ENCODE results near the gene GSE1.
A peak's percentile ranks its signal among the peaks of the same experiment; 100 is the strongest.

GSE1 gene

GRCh38 chr16:85646976-85647375 lies 33.9 kb downstream of the GSE1 start:
- H3K4me1 ChIP-seq (ENCODE audit: control insufficient read depth in 1 of 2, insufficient read depth in 2 of 2, low read length in 2 of 2): peaks cover 13 to 29% of the 10 kb centered on the region in 2 donors
- H3K4me3 ChIP-seq (ENCODE audit: low read depth in 1 of 2, low read length in 2 of 2): no peak overlapping the region
- H3K9me3 ChIP-seq (ENCODE audit: control insufficient read depth in 1 of 2, low read length in 2 of 2): no peaks in the 10 kb centered on the region
- H3K27ac ChIP-seq (ENCODE audit: low read depth, low read length): no peak overlapping the region
- H3K9ac ChIP-seq (ENCODE audit: low read depth in 1 of 2, low read length in 2 of 2): no peak overlapping the region
- peaks cover 3 to 23% of the 10 kb centered on the region in 2 donors for H3K36me3 ChIP-seq (ENCODE audit: control insufficient read depth in 1 of 2, insufficient read depth in 2 of 2, low read length in 2 of 2)
- no peaks in the 10 kb centered on the region for H3K27me3 ChIP-seq (ENCODE audit: control insufficient read depth in 1 of 2, insufficient read depth in 2 of 2, low read length in 2 of 2)

- H3K4me1 ChIP-seq (ENCODE audit: control insufficient read depth in 1 of 2, insufficient read depth in 2 of 2, low read length in 2 of 2): peaks cover 13 to 24% of the 10 kb centered on the region in 2 donors
- no peak overlapping the region for H3K27ac ChIP-seq (ENCODE audit: low read depth, low read length)
- H3K9ac ChIP-seq (ENCODE audit: low read depth in 1 of 2, low read length in 2 of 2): no peak overlapping the region
- peaks cover 3 to 23% of the 10 kb centered on the region in 2 donors for H3K36me3 ChIP-seq (ENCODE audit: control insufficient read depth in 1 of 2, insufficient read depth in 2 of 2, low read length in 2 of 2)
- H3K27me3 ChIP-seq (ENCODE audit: control insufficient read depth in 1 of 2, insufficient read depth in 2 of 2, low read length in 2 of 2): no peaks in the 10 kb centered on the region
- no peak overlapping the region for H3K4me3 ChIP-seq (ENCODE audit: low read depth in 1 of 2, low read length in 2 of 2)
- no peaks in the 10 kb centered on the region for H3K9me3 ChIP-seq (ENCODE audit: control insufficient read depth in 1 of 2, low read length in 2 of 2)
Measured at GRCh38 chr16:85648070-85648714, 35.1 kb downstream of the GSE1 start.

GRCh38 chr16:85648805-85649204 lies 35.7 kb downstream of the GSE1 start:
- no peak overlapping the region for H3K4me3 ChIP-seq (ENCODE audit: low read depth in 1 of 2, low read length in 2 of 2)
- H3K4me1 ChIP-seq (ENCODE audit: control insufficient read depth in 1 of 2, insufficient read depth in 2 of 2, low read length in 2 of 2): peaks cover 10 to 25% of the 10 kb centered on the region in 2 donors
- H3K36me3 ChIP-seq (ENCODE audit: control insufficient read depth in 1 of 2, insufficient read depth in 2 of 2, low read length in 2 of 2): peaks cover 3 to 28% of the 10 kb centered on the region in 2 donors
- no peaks in the 10 kb centered on the region for H3K27me3 ChIP-seq (ENCODE audit: control insufficient read depth in 1 of 2, insufficient read depth in 2 of 2, low read length in 2 of 2)
- no peak overlapping the region for H3K9ac ChIP-seq (ENCODE audit: low read depth in 1 of 2, low read length in 2 of 2)
- H3K9me3 ChIP-seq (ENCODE audit: control insufficient read depth in 1 of 2, low read length in 2 of 2): no peaks in the 10 kb centered on the region
- no peak overlapping the region for H3K27ac ChIP-seq (ENCODE audit: low read depth, low read length)

GRCh38 chr16:85649411-85650134 lies 36.5 kb downstream of the GSE1 start:
- Histone ChIP-seq H3K4me1 (ENCODE audit: control insufficient read depth in 1 of 2, insufficient read depth in 2 of 2, low read length in 2 of 2) (peaks cover 7 to 20% of the 10 kb centered on the region in 2 donors), H3K27me3 (ENCODE audit: control insufficient read depth in 1 of 2, insufficient read depth in 2 of 2, low read length in 2 of 2) (no peaks in the 10 kb centered on the region), H3K9ac (ENCODE audit: low read depth in 1 of 2, low read length in 2 of 2) (no peak overlapping the region), H3K27ac (ENCODE audit: low read depth, low read length) (no peak overlapping the region), H3K4me3 (ENCODE audit: low read depth in 1 of 2, low read length in 2 of 2) (no peak overlapping the region), H3K9me3 (ENCODE audit: control insufficient read depth in 1 of 2, low read length in 2 of 2) (no peaks in the 10 kb centered on the region), H3K36me3 (ENCODE audit: control insufficient read depth in 1 of 2, insufficient read depth in 2 of 2, low read length in 2 of 2) (peaks cover 3 to 36% of the 10 kb centered on the region in 2 donors)

- H3K36me3 ChIP-seq (ENCODE audit: control insufficient read depth in 1 of 2, insufficient read depth in 2 of 2, low read length in 2 of 2): peaks cover 8 to 42% of the 10 kb centered on the region in 2 donors
- H3K27me3 ChIP-seq (ENCODE audit: control insufficient read depth in 1 of 2, insufficient read depth in 2 of 2, low read length in 2 of 2): no peaks in the 10 kb centered on the region
- no peak overlapping the region for H3K27ac ChIP-seq (ENCODE audit: low read depth, low read length)
- no peak overlapping the region for H3K4me3 ChIP-seq (ENCODE audit: low read depth in 1 of 2, low read length in 2 of 2)
- no peak overlapping the region for H3K9ac ChIP-seq (ENCODE audit: low read depth in 1 of 2, low read length in 2 of 2)
- no peaks in the 10 kb centered on the region for H3K9me3 ChIP-seq (ENCODE audit: control insufficient read depth in 1 of 2, low read length in 2 of 2)
- H3K4me1 ChIP-seq (ENCODE audit: control insufficient read depth in 1 of 2, insufficient read depth in 2 of 2, low read length in 2 of 2): peaks cover under 1 to 13% of the 10 kb centered on the region in 2 donors
Measured at GRCh38 chr16:85650135-85650843, 37.2 kb downstream of the GSE1 start.

GRCh38 chr16:85650844-85651628 lies 37.9 kb downstream of the GSE1 start:
- no peak overlapping the region for H3K27ac ChIP-seq (ENCODE audit: low read depth, low read length)
- H3K9me3 ChIP-seq (ENCODE audit: control insufficient read depth in 1 of 2, low read length in 2 of 2): no peaks in the 10 kb centered on the region
- H3K9ac ChIP-seq (ENCODE audit: low read depth in 1 of 2, low read length in 2 of 2): no peak overlapping the region
- no peak overlapping the region for H3K4me3 ChIP-seq (ENCODE audit: low read depth in 1 of 2, low read length in 2 of 2)
- peaks cover 16 to 42% of the 10 kb centered on the region in 2 donors for H3K36me3 ChIP-seq (ENCODE audit: control insufficient read depth in 1 of 2, insufficient read depth in 2 of 2, low read length in 2 of 2)
- peaks cover 0 to 5% of the 10 kb centered on the region in 2 donors for H3K4me1 ChIP-seq (ENCODE audit: control insufficient read depth in 1 of 2, insufficient read depth in 2 of 2, low read length in 2 of 2)
- no peaks in the 10 kb centered on the region for H3K27me3 ChIP-seq (ENCODE audit: control insufficient read depth in 1 of 2, insufficient read depth in 2 of 2, low read length in 2 of 2)

GRCh38 chr16:85651629-85652430 lies 38.7 kb downstream of the GSE1 start:
- no peaks in the 10 kb centered on the region for H3K27me3 ChIP-seq (ENCODE audit: control insufficient read depth in 1 of 2, insufficient read depth in 2 of 2, low read length in 2 of 2)
- H3K9me3 ChIP-seq (ENCODE audit: control insufficient read depth in 1 of 2, low read length in 2 of 2): no peaks in the 10 kb centered on the region
- H3K36me3 ChIP-seq (ENCODE audit: control insufficient read depth in 1 of 2, insufficient read depth in 2 of 2, low read length in 2 of 2): peaks cover 22 to 44% of the 10 kb centered on the region in 2 donors
- peaks cover 0 to 5% of the 10 kb centered on the region in 2 donors for H3K4me1 ChIP-seq (ENCODE audit: control insufficient read depth in 1 of 2, insufficient read depth in 2 of 2, low read length in 2 of 2)
- no peak overlapping the region for H3K27ac ChIP-seq (ENCODE audit: low read depth, low read length)
- H3K4me3 ChIP-seq (ENCODE audit: low read depth in 1 of 2, low read length in 2 of 2): no peak overlapping the region
- H3K9ac ChIP-seq (ENCODE audit: low read depth in 1 of 2, low read length in 2 of 2): no peak overlapping the region

GRCh38 chr16:85652431-85653221 lies 39.5 kb downstream of the GSE1 start:
- no peak overlapping the region for H3K9ac ChIP-seq (ENCODE audit: low read depth in 1 of 2, low read length in 2 of 2)
- H3K4me1 ChIP-seq (ENCODE audit: control insufficient read depth in 1 of 2, insufficient read depth in 2 of 2, low read length in 2 of 2): peaks cover 0 to 5% of the 10 kb centered on the region in 2 donors
- no peak overlapping the region for H3K4me3 ChIP-seq (ENCODE audit: low read depth in 1 of 2, low read length in 2 of 2)
- peaks cover 28 to 52% of the 10 kb centered on the region in 2 donors for H3K36me3 ChIP-seq (ENCODE audit: control insufficient read depth in 1 of 2, insufficient read depth in 2 of 2, low read length in 2 of 2)
- H3K9me3 ChIP-seq (ENCODE audit: control insufficient read depth in 1 of 2, low read length in 2 of 2): no peaks in the 10 kb centered on the region
- no peaks in the 10 kb centered on the region for H3K27me3 ChIP-seq (ENCODE audit: control insufficient read depth in 1 of 2, insufficient read depth in 2 of 2, low read length in 2 of 2)
- peak overlapping the region; percentile 42 for H3K27ac ChIP-seq (ENCODE audit: low read depth, low read length)

Data from duodenal mucosa (tissue), 2 donors.